ENCODE results near the gene TXNRD3.

Gene TXNRD3

DNA sequence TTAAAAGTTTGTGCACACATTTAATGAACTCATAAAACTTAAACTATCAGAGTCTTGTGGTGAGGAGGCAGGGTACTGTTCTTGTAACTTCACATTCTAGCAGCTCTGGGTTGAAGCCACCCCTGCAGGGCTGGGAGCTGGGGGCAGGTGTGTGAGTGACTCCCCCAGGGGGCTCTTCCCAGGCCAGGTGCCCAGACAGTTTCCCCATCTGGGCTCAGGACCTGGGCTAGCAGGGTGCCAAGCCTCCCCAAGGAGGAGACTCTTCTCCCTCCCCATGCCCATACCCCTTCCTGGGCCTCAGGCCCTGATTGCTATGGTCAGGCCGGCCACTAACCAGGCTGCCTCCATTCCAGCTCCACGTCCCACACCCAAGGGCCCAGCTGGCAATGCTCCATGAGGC lies 27.1 kb upstream of the TXNRD3 start:
- Histone ChIP-seq H3K27ac (replicated peaks; ENCODE audit: low read length) (no peak overlapping the region), H3K36me3 (replicated peaks in 1 of 2; ENCODE audit: control insufficient read depth in 2 of 2, insufficient read depth in 2 of 2, low read length in 2 of 2) (no peaks in the 10 kb centered on the region), H3K27me3 (ENCODE audit: control insufficient read depth in 3 of 3, insufficient read depth in 3 of 3, low read depth in 1 of 3, low read length in 3 of 3) (peaks cover 0 to 25% (median 10%) of the 10 kb centered on the region in 3 experiments), H4K8ac (ENCODE audit: low read depth, low read length) (no peak overlapping the region), H3K18ac (ENCODE audit: low read length) (peak overlapping the region; percentile 25), H3K4me3 (ENCODE audit: low read length in 2 of 2) (no peak overlapping the region), H3K4me1 (ENCODE audit: control insufficient read depth in 2 of 2, insufficient read depth in 1 of 2, low read depth in 1 of 2, low read length in 2 of 2) (peaks cover 21 to 39% of the 10 kb centered on the region in 2 donors), H2BK120ac (ENCODE audit: low read depth, low read length) (no peak overlapping the region), H3K4ac (ENCODE audit: low read length) (no peak overlapping the region), H3K79me1 (ENCODE audit: low read depth, low read length) (no peaks in the 10 kb centered on the region), H2AK5ac (ENCODE audit: low read depth, low read length) (peak overlapping the region; percentile 35), H3K23ac (ENCODE audit: low read depth, low read length, poor library complexity) (peak overlapping the region; percentile 47), H3K9ac (ENCODE audit: low read depth, low read length, poor library complexity) (no peak overlapping the region), H2BK12ac (ENCODE audit: low read length) (peak overlapping the region; percentile 79), H3K4me2 (ENCODE audit: insufficient read depth, low read length, poor library complexity, severe bottlenecking) (no peak overlapping the region), H2BK5ac (ENCODE audit: low read length) (no peak overlapping the region), H2BK15ac (ENCODE audit: low read length) (no peak overlapping the region), H3K9me3 (replicated peaks in 1 of 2; ENCODE audit: control insufficient read depth in 2 of 2, insufficient read depth in 1 of 2, low read depth in 1 of 2, low read length in 2 of 2) (no peaks in the 10 kb centered on the region), H2AFZ (ENCODE audit: low read length) (no peak overlapping the region), H3K14ac (ENCODE audit: low read length) (no peak overlapping the region), H4K91ac (ENCODE audit: low read depth, low read length, poor library complexity) (no peak overlapping the region)
- DNase-seq (ENCODE audit: low spot score), result no peak
- WGBS, 2 donors (ENCODE audit: extremely low coverage in 2 of 2, insufficient read length in 2 of 2, insufficient replicate concordance in 1 of 2), result no CpG with 5 or more reads among the region's 2 CpGs

DNA sequence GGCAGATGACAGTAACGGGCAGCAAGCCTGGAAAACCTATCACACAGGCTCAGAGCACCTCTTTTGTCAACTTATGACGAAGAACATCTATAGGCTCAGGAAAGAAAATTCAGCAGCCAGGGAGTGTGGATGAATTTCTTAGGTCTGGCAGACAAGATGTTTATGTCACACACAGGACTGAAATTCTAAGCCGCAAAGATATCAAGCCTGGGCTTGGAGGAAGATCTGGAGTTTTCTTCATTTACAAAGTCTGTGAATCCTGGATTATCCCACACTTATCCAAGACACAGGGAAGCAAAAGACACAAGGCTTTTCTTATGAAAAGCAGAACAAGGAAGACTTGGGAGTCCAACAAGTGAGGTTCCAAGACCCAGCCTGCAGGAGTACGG lies 25.7 kb upstream of the TXNRD3 start:
- no peak for DNase-seq (ENCODE audit: low spot score)
- H2BK120ac ChIP-seq (ENCODE audit: low read depth, low read length), result no peak overlapping the region
- no peak overlapping the region for H3K14ac ChIP-seq (ENCODE audit: low read length)
- no peak overlapping the region for H2BK15ac ChIP-seq (ENCODE audit: low read length)
- H3K9ac ChIP-seq (ENCODE audit: low read depth, low read length, poor library complexity), result no peak overlapping the region
- no peak overlapping the region for H3K4me2 ChIP-seq (ENCODE audit: insufficient read depth, low read length, poor library complexity, severe bottlenecking)
- H3K4me1 ChIP-seq (ENCODE audit: control insufficient read depth in 2 of 2, insufficient read depth in 1 of 2, low read depth in 1 of 2, low read length in 2 of 2), result peaks cover 19 to 39% of the 10 kb centered on the region in 2 donors
- no peak overlapping the region for H2BK5ac ChIP-seq (ENCODE audit: low read length)
- no peak overlapping the region for H2BK12ac ChIP-seq (ENCODE audit: low read length)
- H3K27ac ChIP-seq (replicated peaks; ENCODE audit: low read length), result no peak overlapping the region
- no peak overlapping the region for H2AK5ac ChIP-seq (ENCODE audit: low read depth, low read length)
- peaks cover 0 to 31% (median 10%) of the 10 kb centered on the region in 3 experiments for H3K27me3 ChIP-seq (ENCODE audit: control insufficient read depth in 3 of 3, insufficient read depth in 3 of 3, low read depth in 1 of 3, low read length in 3 of 3)
- H3K4ac ChIP-seq (ENCODE audit: low read length), result no peak overlapping the region
- H3K23ac ChIP-seq (ENCODE audit: low read depth, low read length, poor library complexity), result no peak overlapping the region
- H3K36me3 ChIP-seq (replicated peaks in 1 of 2; ENCODE audit: control insufficient read depth in 2 of 2, insufficient read depth in 2 of 2, low read length in 2 of 2), result no peaks in the 10 kb centered on the region
- no peak overlapping the region for H3K4me3 ChIP-seq (ENCODE audit: low read length in 2 of 2)
- H2AFZ ChIP-seq (ENCODE audit: low read length), result no peak overlapping the region
- no peaks in the 10 kb centered on the region for H3K79me1 ChIP-seq (ENCODE audit: low read depth, low read length)
- WGBS, 2 donors (ENCODE audit: extremely low coverage in 2 of 2, insufficient read length in 2 of 2, insufficient replicate concordance in 1 of 2), result no CpG with 5 or more reads among the region's 4 CpGs
- H3K18ac ChIP-seq (ENCODE audit: low read length), result no peak overlapping the region
- no peak overlapping the region for H4K8ac ChIP-seq (ENCODE audit: low read depth, low read length)
- H3K9me3 ChIP-seq (replicated peaks in 1 of 2; ENCODE audit: control insufficient read depth in 2 of 2, insufficient read depth in 1 of 2, low read depth in 1 of 2, low read length in 2 of 2), result no peaks in the 10 kb centered on the region
- no peak overlapping the region for H4K91ac ChIP-seq (ENCODE audit: low read depth, low read length, poor library complexity)

DNA sequence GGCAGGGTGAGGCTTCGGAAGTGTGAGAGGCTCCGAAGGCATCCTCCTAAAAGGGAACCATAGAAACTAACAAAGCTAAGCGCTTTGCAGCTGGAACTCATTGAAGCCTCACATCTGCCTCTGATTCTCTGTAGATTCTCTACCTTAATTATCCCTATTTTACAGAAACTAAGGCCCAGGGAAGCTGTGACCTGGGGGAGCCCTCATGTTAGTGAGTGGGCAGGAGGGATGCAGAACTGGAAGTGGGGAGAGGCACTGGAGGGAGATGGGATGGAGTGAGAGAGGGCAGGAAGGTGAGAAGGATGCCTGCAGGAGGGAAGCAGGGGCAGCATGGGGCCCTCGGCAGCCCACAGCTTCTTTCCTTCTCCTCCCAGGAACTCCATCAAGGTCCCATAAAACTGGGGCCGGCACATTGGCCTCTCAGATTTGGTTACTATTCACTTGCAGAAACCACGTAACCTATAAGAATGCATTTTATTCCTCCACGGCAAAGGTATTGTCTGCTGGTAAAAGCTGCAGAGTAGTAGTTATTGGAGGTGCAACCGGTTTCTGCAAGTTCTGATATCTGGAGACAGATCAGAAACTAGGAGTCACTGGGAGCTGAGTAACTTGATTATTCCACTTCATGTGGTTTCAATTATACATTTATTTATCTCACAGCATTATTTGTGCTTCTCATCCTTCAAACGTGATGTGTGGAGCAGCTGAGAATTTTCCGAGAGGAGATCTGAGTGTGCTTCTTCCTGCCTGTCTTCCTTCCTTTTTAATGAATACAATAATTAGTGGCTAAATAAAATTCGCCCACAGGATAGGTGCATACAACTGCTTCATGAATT lies 25.1 kb upstream of the TXNRD3 start:
- no peak overlapping the region for H3K4me2 ChIP-seq (ENCODE audit: insufficient read depth, low read length, poor library complexity, severe bottlenecking)
- H3K9ac ChIP-seq (ENCODE audit: low read depth, low read length, poor library complexity), result no peak overlapping the region
- peak overlapping the region; percentile 92 for H2AFZ ChIP-seq (ENCODE audit: low read length)
- no peak overlapping the region for H4K8ac ChIP-seq (ENCODE audit: low read depth, low read length)
- peaks cover 0 to 31% (median 10%) of the 10 kb centered on the region in 3 experiments for H3K27me3 ChIP-seq (ENCODE audit: control insufficient read depth in 3 of 3, insufficient read depth in 3 of 3, low read depth in 1 of 3, low read length in 3 of 3)
- no peak overlapping the region for H2BK5ac ChIP-seq (ENCODE audit: low read length)
- H3K36me3 ChIP-seq (replicated peaks in 1 of 2; ENCODE audit: control insufficient read depth in 2 of 2, insufficient read depth in 2 of 2, low read length in 2 of 2), result no peaks in the 10 kb centered on the region
- H3K4me3 ChIP-seq (ENCODE audit: low read length in 2 of 2), result no peak overlapping the region
- no peak overlapping the region for H2BK120ac ChIP-seq (ENCODE audit: low read depth, low read length)
- H3K79me1 ChIP-seq (ENCODE audit: low read depth, low read length), result no peaks in the 10 kb centered on the region
- no peak overlapping the region for H3K23ac ChIP-seq (ENCODE audit: low read depth, low read length, poor library complexity)
- no peak overlapping the region for H2BK12ac ChIP-seq (ENCODE audit: low read length)
- H2BK15ac ChIP-seq (ENCODE audit: low read length), result no peak overlapping the region
- H3K9me3 ChIP-seq (replicated peaks in 1 of 2; ENCODE audit: control insufficient read depth in 2 of 2, insufficient read depth in 1 of 2, low read depth in 1 of 2, low read length in 2 of 2), result no peaks in the 10 kb centered on the region
- H4K91ac ChIP-seq (ENCODE audit: low read depth, low read length, poor library complexity), result no peak overlapping the region
- H3K18ac ChIP-seq (ENCODE audit: low read length), result no peak overlapping the region
- no peak overlapping the region for H3K27ac ChIP-seq (replicated peaks; ENCODE audit: low read length)
- no peak overlapping the region for H3K4ac ChIP-seq (ENCODE audit: low read length)
- DNase-seq (ENCODE audit: low spot score), result no peak
- H3K14ac ChIP-seq (ENCODE audit: low read length), result no peak overlapping the region
- peaks cover 19 to 39% of the 10 kb centered on the region in 2 donors for H3K4me1 ChIP-seq (ENCODE audit: control insufficient read depth in 2 of 2, insufficient read depth in 1 of 2, low read depth in 1 of 2, low read length in 2 of 2)
- no CpG with 5 or more reads among the region's 11 CpGs for WGBS, 2 donors (ENCODE audit: extremely low coverage in 2 of 2, insufficient read length in 2 of 2, insufficient replicate concordance in 1 of 2)
- H2AK5ac ChIP-seq (ENCODE audit: low read depth, low read length), result no peak overlapping the region

DNA sequence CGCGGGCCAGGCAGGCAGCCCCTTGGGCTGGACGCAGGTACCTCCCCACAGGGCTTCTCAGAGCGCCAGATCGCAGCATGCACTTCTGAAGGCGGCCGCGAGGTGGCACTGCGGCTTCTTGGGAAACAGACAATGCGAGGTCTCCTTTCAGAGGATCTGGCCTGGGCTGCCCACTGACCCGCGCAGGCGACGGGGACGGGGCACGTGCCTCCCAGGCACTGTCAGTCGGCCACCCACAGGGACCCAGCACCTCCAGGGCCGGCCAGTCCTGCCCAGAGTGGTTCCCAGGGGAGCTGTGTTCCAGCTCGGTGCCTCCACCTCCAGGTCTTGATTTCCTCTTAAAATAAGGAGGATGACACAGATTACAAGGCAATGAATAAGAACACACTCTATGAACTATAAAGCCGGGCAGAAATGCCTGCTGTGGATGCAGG lies 24.4 kb upstream of the TXNRD3 start:
- H3K36me3 ChIP-seq (replicated peaks in 1 of 2; ENCODE audit: control insufficient read depth in 2 of 2, insufficient read depth in 2 of 2, low read length in 2 of 2), result no peaks in the 10 kb centered on the region
- H4K8ac ChIP-seq (ENCODE audit: low read depth, low read length), result no peak overlapping the region
- no peak overlapping the region for H3K4ac ChIP-seq (ENCODE audit: low read length)
- H3K4me2 ChIP-seq (ENCODE audit: insufficient read depth, low read length, poor library complexity, severe bottlenecking), result no peak overlapping the region
- no peaks in the 10 kb centered on the region for H3K79me1 ChIP-seq (ENCODE audit: low read depth, low read length)
- peak overlapping the region; percentile 65 for H2BK120ac ChIP-seq (ENCODE audit: low read depth, low read length)
- peak overlapping the region; percentile 92 for H2AFZ ChIP-seq (ENCODE audit: low read length)
- no peak overlapping the region for H3K9ac ChIP-seq (ENCODE audit: low read depth, low read length, poor library complexity)
- no peak overlapping the region for H2AK5ac ChIP-seq (ENCODE audit: low read depth, low read length)
- no CpG with 5 or more reads among the region's 20 CpGs for WGBS, 2 donors (ENCODE audit: extremely low coverage in 2 of 2, insufficient read length in 2 of 2, insufficient replicate concordance in 1 of 2)
- H4K91ac ChIP-seq (ENCODE audit: low read depth, low read length, poor library complexity), result no peak overlapping the region
- H2BK15ac ChIP-seq (ENCODE audit: low read length), result peak overlapping the region; percentile 95
- H3K27me3 ChIP-seq (ENCODE audit: control insufficient read depth in 3 of 3, insufficient read depth in 3 of 3, low read depth in 1 of 3, low read length in 3 of 3), result peaks cover 0 to 31% (median 10%) of the 10 kb centered on the region in 3 experiments
- no peak overlapping the region for H3K4me3 ChIP-seq (ENCODE audit: low read length in 2 of 2)
- H3K4me1 ChIP-seq (ENCODE audit: control insufficient read depth in 2 of 2, insufficient read depth in 1 of 2, low read depth in 1 of 2, low read length in 2 of 2), result peaks cover 16 to 35% of the 10 kb centered on the region in 2 donors
- H3K9me3 ChIP-seq (replicated peaks in 1 of 2; ENCODE audit: control insufficient read depth in 2 of 2, insufficient read depth in 1 of 2, low read depth in 1 of 2, low read length in 2 of 2), result no peaks in the 10 kb centered on the region
- H3K27ac ChIP-seq (replicated peaks; ENCODE audit: low read length), result no peak overlapping the region
- peak overlapping the region; percentile 44 for H3K14ac ChIP-seq (ENCODE audit: low read length)
- no peak overlapping the region for H2BK5ac ChIP-seq (ENCODE audit: low read length)
- H3K23ac ChIP-seq (ENCODE audit: low read depth, low read length, poor library complexity), result no peak overlapping the region
- H2BK12ac ChIP-seq (ENCODE audit: low read length), result peak overlapping the region; percentile 80
- peak; percentile 91 for DNase-seq (ENCODE audit: low spot score)
- peak overlapping the region; percentile 33 for H3K18ac ChIP-seq (ENCODE audit: low read length)
